Activated CD4-positive, alpha-beta T cell treated with anti-CD3 and anti-CD28 coated beads, Interleukin-2, Interleukin-4, amounts not matched to agents 100 ng/mL and 50 ng/mL, durations not matched to agents 16 hours and 8 hours (primary cell): ENCODE data around the gene DUSP10.

Experiments
- DNase-seq: peaks from one replicate; pipeline ENCODE4 v3.0.0-alpha.2; 2020; ENCODE audit warnings: low spot score

Gene DUSP10

GRCh38 chr1:221693087-221693486 lies 48.8 kb downstream of the DUSP10 start:
- DNase-seq = no peak

- DNase-seq = peak; percentile 47
Measured at GRCh38 chr1:221692643-221693042, 49.2 kb downstream of the DUSP10 start.

- DNase-seq = no peak
Measured at GRCh38 chr1:221691261-221691660, 50.6 kb downstream of the DUSP10 start.

GRCh38 chr1:221690858-221691257 lies 51.0 kb downstream of the DUSP10 start:
- DNase-seq = no peak

GRCh38 chr1:221689138-221689537 lies 52.8 kb downstream of the DUSP10 start:
- no peak for DNase-seq

- DNase-seq = no peak
Measured at GRCh38 chr1:221688488-221688843, 53.4 kb downstream of the DUSP10 start.

GRCh38 chr1:221687836-221688487 lies 53.9 kb downstream of the DUSP10 start:
- no peak for DNase-seq

- DNase-seq = no peak
Measured at GRCh38 chr1:221683681-221684080, 58.2 kb downstream of the DUSP10 start.

- DNase-seq = no peak
Measured at GRCh38 chr1:221680085-221680484, 61.8 kb downstream of the DUSP10 start.

- DNase-seq = no peak
Measured at GRCh38 chr1:221678014-221678413, 63.9 kb downstream of the DUSP10 start.

- DNase-seq = no peak
Measured at GRCh38 chr1:221675880-221676800, 65.7 kb downstream of the DUSP10 start.

GRCh38 chr1:221672965-221673364 lies 68.9 kb downstream of the DUSP10 start:
- no peak for DNase-seq

GRCh38 chr1:221672239-221672645 lies 69.6 kb downstream of the DUSP10 start:
- no peak for DNase-seq

- no peak for DNase-seq
Measured at GRCh38 chr1:221670081-221670480, 71.8 kb downstream of the DUSP10 start.

- no peak for DNase-seq
Measured at GRCh38 chr1:221669441-221669840, 72.4 kb downstream of the DUSP10 start.

GRCh38 chr1:221667504-221667903 lies 74.4 kb downstream of the DUSP10 start:
- peak; percentile 37 for DNase-seq

GRCh38 chr1:221664253-221664652 lies 77.6 kb downstream of the DUSP10 start:
- DNase-seq = no peak

- no peak for DNase-seq
Measured at GRCh38 chr1:221663321-221663720, 78.6 kb downstream of the DUSP10 start.

GRCh38 chr1:221655766-221656305 lies 86.1 kb downstream of the DUSP10 start:
- no peak for DNase-seq
